Right lobe of liver (tissue), 4 donors: ENCODE data around the gene CENPF.

Experiments
- CTCF ChIP-seq, 4 donors: fragments of 200-600 bp in 3 of 4; fragments of 450-650 bp in 1 of 4; IDR thresholded peaks; one replicate each; pipeline versions ENCODE4 v1.5.1 to v1.8.0; 2016 to 2022; ENCODE audit warnings: antibody characterized with exemption in 4 of 4, mild to moderate bottlenecking in 2 of 4
- POLR2A ChIP-seq: fragments of 450-650 bp; IDR thresholded peaks from one replicate; pipeline ENCODE4 v1.6.1; 2017; ENCODE audit warnings: antibody characterized with exemption, mild to moderate bottlenecking
- donor health status: DM: no; HTN: no; CAD: no.
- donor health status: DM: no; HTN: no; CAD: no.
- donor health status: DM: no; HTN: yes; CAD: no.

- no peak for TF ChIP-seq CTCF (IDR thresholded peaks at IDR 0.05)
- no peak for TF ChIP-seq POLR2A
Measured at GRCh38 chr1:214645712-214646111, 42.7 kb downstream of the CENPF start.
